PFSK-1 (cell line): ENCODE data around the gene DDI2.

Experiments used
- POLR2AphosphoS5 ChIP-seq: IDR thresholded peaks from 2 replicates; pipeline ENCODE4 v1.6.1; 2012; ENCODE audit warnings: low read depth, mild to moderate bottlenecking, control low read depth, low read length, moderate library complexity
- SIN3A ChIP-seq: IDR thresholded peaks from 2 replicates; pipeline ENCODE4 v1.6.1; 2012; ENCODE audit warnings: mild to moderate bottlenecking, low read length, moderate library complexity, borderline replicate concordance; ENCODE audit not compliant: insufficient read depth
- TF ChIP-seq, protein P1 (sequence below), 2 experiments: IDR thresholded peaks; 2 replicates each; pipeline versions ENCODE4 v1.6.1 to v1.8.0; 2011 to 2012; ENCODE audit warnings: low read depth in 2 of 2, low read length in 2 of 2, control low read depth in 1 of 2, inconsistent platforms in 1 of 2, mild to moderate bottlenecking in 1 of 2, moderate library complexity in 1 of 2; ENCODE audit not compliant: insufficient read depth in 1 of 2

GRCh38 chr1:15676688-15677661, 59.7 kb downstream of the DDI2 start:
- no peak for TF ChIP-seq POLR2AphosphoS5
- TF ChIP-seq SIN3A: no peak
- TF ChIP-seq, protein P1, sequence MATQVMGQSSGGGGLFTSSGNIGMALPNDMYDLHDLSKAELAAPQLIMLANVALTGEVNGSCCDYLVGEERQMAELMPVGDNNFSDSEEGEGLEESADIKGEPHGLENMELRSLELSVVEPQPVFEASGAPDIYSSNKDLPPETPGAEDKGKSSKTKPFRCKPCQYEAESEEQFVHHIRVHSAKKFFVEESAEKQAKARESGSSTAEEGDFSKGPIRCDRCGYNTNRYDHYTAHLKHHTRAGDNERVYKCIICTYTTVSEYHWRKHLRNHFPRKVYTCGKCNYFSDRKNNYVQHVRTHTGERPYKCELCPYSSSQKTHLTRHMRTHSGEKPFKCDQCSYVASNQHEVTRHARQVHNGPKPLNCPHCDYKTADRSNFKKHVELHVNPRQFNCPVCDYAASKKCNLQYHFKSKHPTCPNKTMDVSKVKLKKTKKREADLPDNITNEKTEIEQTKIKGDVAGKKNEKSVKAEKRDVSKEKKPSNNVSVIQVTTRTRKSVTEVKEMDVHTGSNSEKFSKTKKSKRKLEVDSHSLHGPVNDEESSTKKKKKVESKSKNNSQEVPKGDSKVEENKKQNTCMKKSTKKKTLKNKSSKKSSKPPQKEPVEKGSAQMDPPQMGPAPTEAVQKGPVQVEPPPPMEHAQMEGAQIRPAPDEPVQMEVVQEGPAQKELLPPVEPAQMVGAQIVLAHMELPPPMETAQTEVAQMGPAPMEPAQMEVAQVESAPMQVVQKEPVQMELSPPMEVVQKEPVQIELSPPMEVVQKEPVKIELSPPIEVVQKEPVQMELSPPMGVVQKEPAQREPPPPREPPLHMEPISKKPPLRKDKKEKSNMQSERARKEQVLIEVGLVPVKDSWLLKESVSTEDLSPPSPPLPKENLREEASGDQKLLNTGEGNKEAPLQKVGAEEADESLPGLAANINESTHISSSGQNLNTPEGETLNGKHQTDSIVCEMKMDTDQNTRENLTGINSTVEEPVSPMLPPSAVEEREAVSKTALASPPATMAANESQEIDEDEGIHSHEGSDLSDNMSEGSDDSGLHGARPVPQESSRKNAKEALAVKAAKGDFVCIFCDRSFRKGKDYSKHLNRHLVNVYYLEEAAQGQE (IDR thresholded peaks at IDR 0.05; ENCODE audit: insufficient read depth in 1 of 2, low read depth in 2 of 2, low read length in 2 of 2): no peak
